Natural killer cell (primary cell): ENCODE results near the gene MINAR1. TPM values are rescaled to one million over a fixed set of nuclear protein-coding genes. Genes with fewer than 3 reads are reported as not detected.

Experiments
- ATAC-seq, 3 donors: fragments of 150-1000 bp in 2 of 3; fragments of 200-7000 bp in 1 of 3; cut with Tn5 transposase; 1 replicate in 1 of 3; 2 replicates in 2 of 3; pipeline ENCODE4 v1.10.0; 2021; ENCODE audit warnings: mild to moderate bottlenecking in 2 of 3, moderate library complexity in 2 of 3
- DNase-seq, 2 donors: peaks; one replicate each; pipeline versions ENCODE4 v3.0.0 to v3.0.0-alpha.2; 2013 to 2021; ENCODE audit warnings: mixed read lengths in 1 of 2
- H3K27ac ChIP-seq: one replicate; pipeline ENCODE4 v1.5.1; 2013; ENCODE audit warnings: mild to moderate bottlenecking, low read length
- H3K27me3 ChIP-seq: one replicate; pipeline ENCODE4 v1.6.1; 2013; ENCODE audit warnings: low read length; ENCODE audit not compliant: control insufficient read depth, insufficient read depth
- H3K36me3 ChIP-seq: one replicate; pipeline ENCODE4 v1.6.1; 2013; ENCODE audit warnings: low read length; ENCODE audit not compliant: control insufficient read depth, insufficient read depth
- H3K4me1 ChIP-seq: one replicate; pipeline ENCODE4 v1.6.1; 2013; ENCODE audit warnings: low read length; ENCODE audit not compliant: control insufficient read depth, insufficient read depth
- H3K4me3 ChIP-seq: one replicate; pipeline ENCODE4 v1.5.1; 2013; ENCODE audit warnings: low read length
- H3K9me3 ChIP-seq: one replicate; pipeline ENCODE4 v1.6.1; 2013; ENCODE audit warnings: low read length; ENCODE audit not compliant: control insufficient read depth, insufficient read depth
- H3K27ac Mint-ChIP-seq, 2 donors: one replicate each; pipeline ENCODE4 v1.8.0; 2022; ENCODE audit warnings: mild to moderate bottlenecking in 2 of 2, mixed read lengths in 2 of 2, moderate library complexity in 1 of 2
- H3K27me3 Mint-ChIP-seq, 2 donors: one replicate each; pipeline ENCODE4 v1.8.0; 2022; ENCODE audit warnings: low read depth in 2 of 2, mixed read lengths in 2 of 2
- H3K36me3 Mint-ChIP-seq: one replicate; pipeline ENCODE4 v1.8.0; 2022; ENCODE audit warnings: mixed read lengths
- H3K4me1 Mint-ChIP-seq, 2 donors: one replicate each; pipeline ENCODE4 v1.8.0; 2022; ENCODE audit warnings: mixed read lengths in 2 of 2
- H3K4me3 Mint-ChIP-seq: one replicate; pipeline ENCODE4 v1.8.0; 2022; ENCODE audit warnings: mild to moderate bottlenecking, moderate library complexity, mixed read lengths
- H3K9me3 Mint-ChIP-seq, 2 donors: one replicate each; pipeline ENCODE4 v1.8.0; 2022; ENCODE audit warnings: mixed read lengths in 2 of 2
- CTCF ChIP-seq: fragments of 200-600 bp; IDR thresholded peaks from one replicate; pipeline ENCODE4 v1.8.0; 2022; ENCODE audit warnings: antibody characterized with exemption
- WGBS: methylation state at CpG from one replicate; pipeline ENCODE4 v1.1.7; 2013; ENCODE audit warnings: missing lambda C conversion rate; ENCODE audit not compliant: insufficient coverage; 5-methylcytosine and 5-hydroxymethylcytosine counted together
- intact Hi-C: fragments of 100-400 bp; cut with micrococcal nuclease; formaldehyde crosslinking; loops from one replicate; pipeline ENCODE4 v1.14.2; 2022
- total RNA-seq, 4 donors: library from RNA; stranded (reverse); fragments of 120-200 nt in 1 of 4; gene quantifications; one replicate each; pipeline versions ENCODE4 v1.2.3 to v1.2.4, GENCODE V29; 2013 to 2022

MINAR1 gene
- total RNA-seq, 3 donors from 2014 or later (not counting 1 experiment from before 2014, with no cell fraction given): 0.54 to 0.98 (median 0.59) TPM

GRCh38 chr15:79458491-79458890, 26.4 kb downstream of the MINAR1 start:
- intact Hi-C loops: no loop called here
- ATAC-seq: no peak

GRCh38 chr15:79459666-79460065, 27.5 kb downstream of the MINAR1 start:
- Histone ChIP-seq H3K9me3 (no peaks in the 10 kb centered on the region), H3K4me3 (no peak overlapping the region), H3K27ac (no peak overlapping the region), H3K36me3 (no peaks in the 10 kb centered on the region), H3K27me3 (no peaks in the 10 kb centered on the region), H3K4me1 (no peaks in the 10 kb centered on the region)
- DNase-seq (no peak), ATAC-seq (no peak)
- 83% methylated on average over 1 of the region's 1 CpG for WGBS
- no peak for TF ChIP-seq CTCF
- intact Hi-C loops: no loop called here
- Mint-ChIP-seq H3K4me3 (no peak overlapping the region), H3K36me3 (no peaks in the 10 kb centered on the region), H3K4me1 (no peaks in the 10 kb centered on the region), H3K27ac (no peak overlapping the region), H3K27me3 (peaks cover 0 to 5% of the 10 kb centered on the region in 2 donors), H3K9me3 (no peaks in the 10 kb centered on the region)

More at GRCh38 chr15:79458491-79458890, 26.4 kb downstream of the MINAR1 start:
- H3K27me3 ChIP-seq: no peaks in the 10 kb centered on the region
- no peak for DNase-seq
- Mint-ChIP-seq H3K4me1 (no peaks in the 10 kb centered on the region), H3K9me3 (no peaks in the 10 kb centered on the region), H3K4me3 (no peak overlapping the region), H3K36me3 (no peaks in the 10 kb centered on the region), H3K27ac (no peak overlapping the region), H3K27me3 (peaks cover 0 to 5% of the 10 kb centered on the region in 2 donors)
- no peaks in the 10 kb centered on the region for H3K4me1 ChIP-seq
- 81% methylated on average over 6 of the region's 6 CpGs for WGBS
- H3K36me3 ChIP-seq: no peaks in the 10 kb centered on the region
- no peaks in the 10 kb centered on the region for H3K9me3 ChIP-seq
- H3K27ac ChIP-seq: no peak overlapping the region
- TF ChIP-seq CTCF: no peak
- H3K4me3 ChIP-seq: no peak overlapping the region

- no peak overlapping the region for H3K4me3 Mint-ChIP-seq
- H3K27ac Mint-ChIP-seq: no peak overlapping the region
- Histone ChIP-seq H3K36me3 (no peaks in the 10 kb centered on the region), H3K4me1 (no peaks in the 10 kb centered on the region), H3K27ac (no peak overlapping the region), H3K4me3 (no peak overlapping the region), H3K9me3 (no peaks in the 10 kb centered on the region), H3K27me3 (no peaks in the 10 kb centered on the region)
- ATAC-seq (no peak), DNase-seq (no peak)
- no peak for TF ChIP-seq CTCF
- no peaks in the 10 kb centered on the region for H3K4me1 Mint-ChIP-seq
- H3K27me3 Mint-ChIP-seq: peaks cover 0 to 3% of the 10 kb centered on the region in 2 donors
- no peaks in the 10 kb centered on the region for H3K36me3 Mint-ChIP-seq
- 91% methylated on average over 18 of the region's 18 CpGs for WGBS
- H3K9me3 Mint-ChIP-seq: no peaks in the 10 kb centered on the region
- intact Hi-C loops: no loop called here
Measured at GRCh38 chr15:79463043-79463780, 31.1 kb downstream of the MINAR1 start.

- no peaks in the 10 kb centered on the region for H3K9me3 Mint-ChIP-seq
- Histone ChIP-seq H3K4me3 (no peak overlapping the region), H3K27me3 (no peaks in the 10 kb centered on the region), H3K9me3 (no peaks in the 10 kb centered on the region), H3K27ac (no peak overlapping the region), H3K36me3 (no peaks in the 10 kb centered on the region), H3K4me1 (no peaks in the 10 kb centered on the region)
- H3K27ac Mint-ChIP-seq: no peak overlapping the region
- intact Hi-C loops: no loop called here
- DNase-seq (no peak), ATAC-seq (no peak)
- H3K27me3 Mint-ChIP-seq: no peaks in the 10 kb centered on the region
- no peaks in the 10 kb centered on the region for H3K36me3 Mint-ChIP-seq
- TF ChIP-seq CTCF: no peak
- no peak overlapping the region for H3K4me3 Mint-ChIP-seq
- WGBS: 89% methylated on average over 4 of the region's 4 CpGs
- no peaks in the 10 kb centered on the region for H3K4me1 Mint-ChIP-seq
Measured at GRCh38 chr15:79463781-79464270, 31.7 kb downstream of the MINAR1 start.
